AG04450 (cell line): ENCODE measurements around the gene ARHGEF4. TPM values are rescaled to one million over a fixed set of nuclear protein-coding genes. Genes with fewer than 3 reads are reported as not detected.

Experiments
- CTCF ChIA-PET: fragments of 300-600, 350-600 bp; formaldehyde crosslinking; extraction: SDS; loops from one replicate; lab custom pipeline; 2022; ENCODE audit warnings: antibody characterized with exemption, inconsistent platforms; lab: Charles Lee
- POLR2A ChIA-PET: fragments of 350-600 bp; formaldehyde crosslinking; extraction: SDS; loops from one replicate; lab custom pipeline; 2021; ENCODE audit warnings: antibody characterized with exemption, inconsistent platforms; lab: Yijun Ruan, JAX
- DNase-seq: peaks from one replicate; pipeline ENCODE4 v3.0.0-alpha.2; 2011; ENCODE audit warnings: low read depth, low spot score
- H3K27ac ChIP-seq: one replicate; pipeline ENCODE4 v1.5.1; 2012; ENCODE audit warnings: low read depth, low read length, control low read depth
- H3K27me3 ChIP-seq: one replicate; pipeline ENCODE4 v1.6.0; 2012; ENCODE audit warnings: low read length; ENCODE audit not compliant: control insufficient read depth, insufficient read depth
- H3K4me3 ChIP-seq: 2 replicates; pipeline ENCODE4 v1.5.1; 2011; ENCODE audit warnings: mild to moderate bottlenecking, low read depth, low read length, control low read depth
- H3K9me3 ChIP-seq: 2 replicates; pipeline ENCODE4 v1.5.1; 2012; ENCODE audit warnings: low read length; ENCODE audit not compliant: control insufficient read depth, insufficient read depth
- CTCF ChIP-seq: IDR thresholded peaks from 2 replicates; pipeline ENCODE4 v1.5.1; 2011; ENCODE audit warnings: low read depth, low read length, control low read depth, inconsistent platforms
- polyA plus RNA-seq: library from polyadenylated mRNA; depleted of rRNA; stranded (reverse); fragments of >200 nt; gene quantifications from 2 replicates; pipeline ENCODE4 v1.2.3, GENCODE V29; 2011

The ARHGEF4 gene
- polyA plus RNA-seq, 1 experiment: 0.95 TPM

DNA sequence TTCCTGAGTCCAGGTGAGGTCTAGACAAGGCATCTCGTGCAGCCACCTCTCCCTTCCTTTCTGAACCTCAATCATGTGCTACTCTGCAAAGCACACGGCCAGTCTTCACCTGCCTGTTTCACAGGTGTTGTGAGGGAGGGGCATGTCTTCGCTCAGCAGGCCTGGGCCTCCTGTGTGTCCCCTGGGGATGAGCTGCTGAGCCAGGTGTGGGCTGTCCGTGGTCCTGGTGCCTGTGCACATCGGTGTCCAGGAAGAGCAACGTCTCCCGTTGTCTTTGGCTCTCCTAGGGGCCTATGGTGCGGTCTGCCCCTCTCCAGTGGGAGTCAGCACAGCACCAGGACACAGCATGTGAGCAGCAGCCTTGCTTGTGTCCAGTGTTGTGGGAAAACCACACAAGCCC is 16.7 kb downstream of the ARHGEF4 start:
- ChIA-PET POLR2A (no interaction called here), CTCF (interaction anchor here (0.9 kb wide), 1 partner anchor 56 kb away, joined by 3 read pairs; no protein-coding TSS in a partner anchor)
- no peak for TF ChIP-seq CTCF
- Histone ChIP-seq H3K27me3 (peaks cover 10% of the 10 kb centered on the region), H3K9me3 (no peaks in the 10 kb centered on the region; the same call in 1 of the 2 replicates), H3K27ac (no peak overlapping the region), H3K4me3 (no peak overlapping the region)
- DNase-seq: no peak

GRCh38 chr2:130854301-130854700 is 17.6 kb downstream of the ARHGEF4 start:
- H3K27me3 ChIP-seq: peaks cover 10% of the 10 kb centered on the region

GRCh38 chr2:130864830-130865800 is 28.4 kb downstream of the ARHGEF4 start:
- POLR2A ChIA-PET: interaction anchor here (0.8 to 1.0 kb wide), 2 partner anchors 19 to 68 kb away, joined by 3 to 5 read pairs; no protein-coding TSS in a partner anchor
- no peak for TF ChIP-seq CTCF
- Histone ChIP-seq H3K4me3 (no peak overlapping the region), H3K9me3 (no peaks in the 10 kb centered on the region), H3K27me3 (no peaks in the 10 kb centered on the region), H3K27ac (peak overlapping the region; percentile 21)
- CTCF ChIA-PET: interaction anchor here (0.6 to 1.0 kb wide), 3 partner anchors 9 to 548 kb away, joined by 3 to 6 read pairs (median 6); no protein-coding TSS in a partner anchor
- DNase-seq: peak; percentile 72

More at GRCh38 chr2:130854301-130854700, 17.6 kb downstream of the ARHGEF4 start:
- DNase-seq: no peak
- no peaks in the 10 kb centered on the region; the same call in 1 of the 2 replicates for H3K9me3 ChIP-seq
- H3K27ac ChIP-seq: no peak overlapping the region
- TF ChIP-seq CTCF: no peak
- no peak overlapping the region for H3K4me3 ChIP-seq
- ChIA-PET CTCF (interaction anchor here (0.6 to 0.9 kb wide), 2 partner anchors 31 to 57 kb away, joined by 3 read pairs; no protein-coding TSS in a partner anchor), POLR2A (no interaction called here)

DNA sequence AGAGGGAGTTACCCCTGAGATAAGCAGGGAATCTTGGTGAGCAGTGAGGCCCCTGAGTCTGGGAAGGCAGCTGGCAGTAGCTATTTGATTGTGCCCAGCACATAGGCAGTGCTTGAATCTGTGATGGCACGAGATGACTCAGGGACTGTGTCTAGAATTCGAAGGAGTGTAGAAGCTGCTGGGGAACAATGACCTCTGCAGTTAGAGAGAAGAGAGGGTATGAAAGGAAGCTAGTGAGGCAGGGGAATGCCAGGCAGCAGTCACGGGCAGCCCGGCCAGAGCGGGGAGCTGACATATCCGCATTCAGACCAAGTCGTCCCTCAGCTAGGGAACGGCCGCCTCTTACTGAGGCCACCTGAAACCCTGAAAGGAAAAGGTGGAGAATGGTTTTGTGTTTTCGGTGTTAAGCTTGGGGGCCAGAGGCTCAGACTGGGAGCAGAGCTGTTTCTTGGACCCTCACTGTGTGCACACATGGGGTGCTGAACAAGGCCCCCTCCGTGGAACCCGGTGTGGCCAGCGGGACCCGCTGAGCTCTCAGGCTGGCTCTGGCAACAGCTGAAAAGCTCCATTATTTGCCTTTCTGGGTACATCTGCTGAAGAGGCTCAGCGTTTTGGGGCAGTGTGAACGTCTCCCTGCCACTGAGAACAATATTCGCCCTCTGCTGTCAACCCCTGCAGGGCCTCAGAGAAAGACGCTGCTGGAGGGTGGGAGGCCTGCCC is 32.9 kb downstream of the ARHGEF4 start:
- Histone ChIP-seq H3K27ac (no peak overlapping the region), H3K9me3 (no peaks in the 10 kb centered on the region), H3K27me3 (no peaks in the 10 kb centered on the region), H3K4me3 (no peak overlapping the region)
- CTCF ChIA-PET: interaction anchor here (0.6 to 2.0 kb wide), 3 partner anchors 51 to 157 kb away, joined by 3 to 16 read pairs (median 8); no protein-coding TSS in a partner anchor
- no peak for TF ChIP-seq CTCF
- DNase-seq: no peak
- POLR2A ChIA-PET: no interaction called here
